Measurements from ENCODE around the gene RTL10.

DNA sequence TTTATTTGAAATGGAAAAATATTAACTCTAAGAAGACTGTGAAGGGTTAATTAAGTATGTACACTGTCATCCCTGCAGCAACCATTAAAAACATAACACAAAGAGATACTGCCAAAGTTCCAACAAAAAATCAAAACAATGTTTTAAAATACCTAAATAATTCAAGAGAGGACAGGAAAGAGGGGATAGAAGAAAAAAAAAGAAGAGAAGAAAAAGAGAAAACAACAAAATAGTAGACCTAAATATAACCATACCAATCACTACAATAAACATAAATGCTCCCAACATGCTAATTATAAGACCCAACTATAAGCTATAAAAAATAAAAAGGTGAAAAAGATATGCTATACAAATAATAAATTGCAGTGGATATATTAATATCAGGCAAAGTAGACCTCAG lies 20.1 kb downstream of the RTL10 start:
- TF ChIP-seq, protein P1, sequence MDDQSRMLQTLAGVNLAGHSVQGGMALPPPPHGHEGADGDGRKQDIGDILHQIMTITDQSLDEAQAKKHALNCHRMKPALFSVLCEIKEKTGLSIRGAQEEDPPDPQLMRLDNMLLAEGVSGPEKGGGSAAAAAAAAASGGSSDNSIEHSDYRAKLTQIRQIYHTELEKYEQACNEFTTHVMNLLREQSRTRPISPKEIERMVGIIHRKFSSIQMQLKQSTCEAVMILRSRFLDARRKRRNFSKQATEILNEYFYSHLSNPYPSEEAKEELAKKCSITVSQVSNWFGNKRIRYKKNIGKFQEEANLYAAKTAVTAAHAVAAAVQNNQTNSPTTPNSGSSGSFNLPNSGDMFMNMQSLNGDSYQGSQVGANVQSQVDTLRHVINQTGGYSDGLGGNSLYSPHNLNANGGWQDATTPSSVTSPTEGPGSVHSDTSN (CRISPR knock-in tag; IDR thresholded peaks at IDR 0.05): no peak
- no peak for TF ChIP-seq KLF10 (tag by site-specific recombination; IDR thresholded peaks at IDR 0.05)
- TF ChIP-seq, protein P2, sequence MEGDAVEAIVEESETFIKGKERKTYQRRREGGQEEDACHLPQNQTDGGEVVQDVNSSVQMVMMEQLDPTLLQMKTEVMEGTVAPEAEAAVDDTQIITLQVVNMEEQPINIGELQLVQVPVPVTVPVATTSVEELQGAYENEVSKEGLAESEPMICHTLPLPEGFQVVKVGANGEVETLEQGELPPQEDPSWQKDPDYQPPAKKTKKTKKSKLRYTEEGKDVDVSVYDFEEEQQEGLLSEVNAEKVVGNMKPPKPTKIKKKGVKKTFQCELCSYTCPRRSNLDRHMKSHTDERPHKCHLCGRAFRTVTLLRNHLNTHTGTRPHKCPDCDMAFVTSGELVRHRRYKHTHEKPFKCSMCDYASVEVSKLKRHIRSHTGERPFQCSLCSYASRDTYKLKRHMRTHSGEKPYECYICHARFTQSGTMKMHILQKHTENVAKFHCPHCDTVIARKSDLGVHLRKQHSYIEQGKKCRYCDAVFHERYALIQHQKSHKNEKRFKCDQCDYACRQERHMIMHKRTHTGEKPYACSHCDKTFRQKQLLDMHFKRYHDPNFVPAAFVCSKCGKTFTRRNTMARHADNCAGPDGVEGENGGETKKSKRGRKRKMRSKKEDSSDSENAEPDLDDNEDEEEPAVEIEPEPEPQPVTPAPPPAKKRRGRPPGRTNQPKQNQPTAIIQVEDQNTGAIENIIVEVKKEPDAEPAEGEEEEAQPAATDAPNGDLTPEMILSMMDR (tag by site-specific recombination; IDR thresholded peaks at IDR 0.05): no peak
